ENCODE data around the gene MAGI1. TPM values are rescaled to one million over a fixed set of nuclear protein-coding genes. Genes with fewer than 3 reads are reported as not detected.
A peak's percentile ranks its signal among the peaks of the same experiment; 100 is the strongest.

The MAGI1 gene
- total RNA-seq, 2 experiments from 2014 or later, result 0.21 to 0.24 TPM

- H3K4me3 Mint-ChIP-seq, result no peak overlapping the region
- no peaks in the 10 kb centered on the region for H3K27me3 Mint-ChIP-seq
- CTCF ChIA-PET, result no interaction called here
- DNase-seq, result no peak
- H3K36me3 Mint-ChIP-seq, result no peaks in the 10 kb centered on the region
- intact Hi-C loops (cut with micrococcal nuclease), result no loop called here
- H3K27ac Mint-ChIP-seq, result no peak overlapping the region
- no peaks in the 10 kb centered on the region for H3K4me1 Mint-ChIP-seq (ENCODE audit: low read depth)
- H3K9me3 Mint-ChIP-seq, result no peaks in the 10 kb centered on the region
- POLR2A ChIA-PET, result no interaction called here
Observed at GRCh38 chr3:65767551-65767950, 271.2 kb downstream of the MAGI1 start.

GRCh38 chr3:65762235-65762580, 276.5 kb downstream of the MAGI1 start:
- DNase-seq, result no peak
- H3K4me3 Mint-ChIP-seq, result no peak overlapping the region
- peaks cover 4% of the 10 kb centered on the region for H3K27me3 Mint-ChIP-seq
- ChIA-PET CTCF (no interaction called here), POLR2A (no interaction called here)
- intact Hi-C loops (cut with micrococcal nuclease), result no loop called here
- no peaks in the 10 kb centered on the region for H3K36me3 Mint-ChIP-seq
- H3K4me1 Mint-ChIP-seq (ENCODE audit: low read depth), result no peaks in the 10 kb centered on the region
- no peaks in the 10 kb centered on the region for H3K9me3 Mint-ChIP-seq
- H3K27ac Mint-ChIP-seq, result no peak overlapping the region

GRCh38 chr3:65761446-65762234, 277.1 kb downstream of the MAGI1 start:
- Mint-ChIP-seq H3K9me3 (no peaks in the 10 kb centered on the region), H3K27ac (no peak overlapping the region), H3K4me1 (ENCODE audit: low read depth) (no peaks in the 10 kb centered on the region), H3K4me3 (no peak overlapping the region), H3K27me3 (peaks cover 4% of the 10 kb centered on the region), H3K36me3 (no peaks in the 10 kb centered on the region)
- DNase-seq, result no peak
- CTCF ChIA-PET, result interaction anchor here (1.2 kb wide), 1 partner anchor 11 kb away, joined by 3 read pairs; no protein-coding TSS in a partner anchor
- POLR2A ChIA-PET, result no interaction called here
- intact Hi-C loops (cut with micrococcal nuclease), result no loop called here

GRCh38 chr3:65758876-65759598, 279.7 kb downstream of the MAGI1 start:
- DNase-seq, result no peak
- CTCF ChIA-PET, result no interaction called here
- Mint-ChIP-seq H3K27ac (no peak overlapping the region), H3K4me3 (no peak overlapping the region), H3K36me3 (no peaks in the 10 kb centered on the region), H3K27me3 (peaks cover 4% of the 10 kb centered on the region), H3K9me3 (no peaks in the 10 kb centered on the region), H3K4me1 (ENCODE audit: low read depth) (no peaks in the 10 kb centered on the region)
- intact Hi-C loops (cut with micrococcal nuclease), result no loop called here
- POLR2A ChIA-PET, result no interaction called here

- H3K27ac Mint-ChIP-seq, result no peak overlapping the region
- ChIA-PET CTCF (no interaction called here), POLR2A (no interaction called here)
- H3K4me3 Mint-ChIP-seq, result no peak overlapping the region
- no peaks in the 10 kb centered on the region for H3K9me3 Mint-ChIP-seq
- intact Hi-C loops (cut with micrococcal nuclease), result no loop called here
- H3K27me3 Mint-ChIP-seq, result peaks cover 4% of the 10 kb centered on the region
- H3K36me3 Mint-ChIP-seq, result no peaks in the 10 kb centered on the region
- DNase-seq, result no peak
- no peaks in the 10 kb centered on the region for H3K4me1 Mint-ChIP-seq (ENCODE audit: low read depth)
Observed at GRCh38 chr3:65758438-65758837, 280.3 kb downstream of the MAGI1 start.

GRCh38 chr3:65752636-65753035, 286.1 kb downstream of the MAGI1 start:
- intact Hi-C loops (cut with micrococcal nuclease), result no loop called here
- POLR2A ChIA-PET, result no interaction called here
- Mint-ChIP-seq H3K4me3 (no peak overlapping the region), H3K9me3 (no peaks in the 10 kb centered on the region), H3K27me3 (no peaks in the 10 kb centered on the region), H3K27ac (no peak overlapping the region), H3K36me3 (no peaks in the 10 kb centered on the region), H3K4me1 (ENCODE audit: low read depth) (no peaks in the 10 kb centered on the region)
- no peak for DNase-seq
- CTCF ChIA-PET, result no interaction called here

- Mint-ChIP-seq H3K9me3 (no peaks in the 10 kb centered on the region), H3K4me3 (no peak overlapping the region), H3K27me3 (no peaks in the 10 kb centered on the region), H3K27ac (no peak overlapping the region), H3K4me1 (ENCODE audit: low read depth) (no peaks in the 10 kb centered on the region), H3K36me3 (no peaks in the 10 kb centered on the region)
- CTCF ChIA-PET, result interaction anchor here (0.7 to 1.3 kb wide), 3 partner anchors 10 to 23 kb away, joined by 3 read pairs; no protein-coding TSS in a partner anchor
- POLR2A ChIA-PET, result no interaction called here
- intact Hi-C loops (cut with micrococcal nuclease), result no loop called here
- peak; percentile 11 for DNase-seq
Observed at GRCh38 chr3:65751123-65751700, 287.5 kb downstream of the MAGI1 start.

- no peak for DNase-seq
- H3K27ac Mint-ChIP-seq, result no peak overlapping the region
- CTCF ChIA-PET, result no interaction called here
- no peak overlapping the region for H3K4me3 Mint-ChIP-seq
- no peaks in the 10 kb centered on the region for H3K4me1 Mint-ChIP-seq (ENCODE audit: low read depth)
- H3K27me3 Mint-ChIP-seq, result no peaks in the 10 kb centered on the region
- intact Hi-C loops (cut with micrococcal nuclease), result no loop called here
- H3K9me3 Mint-ChIP-seq, result no peaks in the 10 kb centered on the region
- POLR2A ChIA-PET, result no interaction called here
- H3K36me3 Mint-ChIP-seq, result no peaks in the 10 kb centered on the region
Observed at GRCh38 chr3:65749066-65749465, 289.7 kb downstream of the MAGI1 start.

- Mint-ChIP-seq H3K27ac (no peak overlapping the region), H3K9me3 (no peaks in the 10 kb centered on the region), H3K27me3 (no peaks in the 10 kb centered on the region), H3K4me3 (no peak overlapping the region), H3K4me1 (ENCODE audit: low read depth) (no peaks in the 10 kb centered on the region), H3K36me3 (no peaks in the 10 kb centered on the region)
- ChIA-PET POLR2A (no interaction called here), CTCF (interaction anchor here (0.6 kb wide), 1 partner anchor 17 kb away, joined by 3 read pairs; no protein-coding TSS in a partner anchor)
- intact Hi-C loops (cut with micrococcal nuclease), result no loop called here
- DNase-seq, result no peak
Observed at GRCh38 chr3:65748326-65748725, 290.4 kb downstream of the MAGI1 start.

- intact Hi-C loops (cut with micrococcal nuclease), result no loop called here
- H3K4me1 Mint-ChIP-seq (ENCODE audit: low read depth), result no peaks in the 10 kb centered on the region
- ChIA-PET POLR2A (no interaction called here), CTCF (interaction anchor here (0.6 kb wide), 1 partner anchor 1213 kb away, joined by 3 read pairs; no protein-coding TSS in a partner anchor)
- H3K4me3 Mint-ChIP-seq, result no peak overlapping the region
- DNase-seq, result no peak
- no peaks in the 10 kb centered on the region for H3K36me3 Mint-ChIP-seq
- H3K27me3 Mint-ChIP-seq, result no peaks in the 10 kb centered on the region
- no peaks in the 10 kb centered on the region for H3K9me3 Mint-ChIP-seq
- no peak overlapping the region for H3K27ac Mint-ChIP-seq
Observed at GRCh38 chr3:65746848-65747247, 291.9 kb downstream of the MAGI1 start.

- no peaks in the 10 kb centered on the region for H3K4me1 Mint-ChIP-seq (ENCODE audit: low read depth)
- no peak overlapping the region for H3K4me3 Mint-ChIP-seq
- intact Hi-C loops (cut with micrococcal nuclease), result no loop called here
- no peak for DNase-seq
- no peak overlapping the region for H3K27ac Mint-ChIP-seq
- no peaks in the 10 kb centered on the region for H3K27me3 Mint-ChIP-seq
- CTCF ChIA-PET, result no interaction called here
- H3K9me3 Mint-ChIP-seq, result no peaks in the 10 kb centered on the region
- no peaks in the 10 kb centered on the region for H3K36me3 Mint-ChIP-seq
- POLR2A ChIA-PET, result no interaction called here
Observed at GRCh38 chr3:65745306-65745705, 293.4 kb downstream of the MAGI1 start.

GRCh38 chr3:65742914-65743313, 295.8 kb downstream of the MAGI1 start:
- intact Hi-C loops (cut with micrococcal nuclease), result no loop called here
- no peaks in the 10 kb centered on the region for H3K36me3 Mint-ChIP-seq
- H3K4me3 Mint-ChIP-seq, result no peak overlapping the region
- H3K27me3 Mint-ChIP-seq, result peaks cover 2% of the 10 kb centered on the region
- CTCF ChIA-PET, result no interaction called here
- POLR2A ChIA-PET, result no interaction called here
- H3K9me3 Mint-ChIP-seq, result no peaks in the 10 kb centered on the region
- H3K4me1 Mint-ChIP-seq (ENCODE audit: low read depth), result no peaks in the 10 kb centered on the region
- no peak for DNase-seq
- H3K27ac Mint-ChIP-seq, result no peak overlapping the region

- intact Hi-C loops (cut with micrococcal nuclease), result no loop called here
- Mint-ChIP-seq H3K4me3 (no peak overlapping the region), H3K4me1 (ENCODE audit: low read depth) (no peaks in the 10 kb centered on the region), H3K9me3 (no peaks in the 10 kb centered on the region), H3K36me3 (no peaks in the 10 kb centered on the region), H3K27me3 (peaks cover 2% of the 10 kb centered on the region), H3K27ac (no peak overlapping the region)
- ChIA-PET CTCF (no interaction called here), POLR2A (no interaction called here)
- DNase-seq, result no peak
Observed at GRCh38 chr3:65741540-65741939, 297.2 kb downstream of the MAGI1 start.

Measured in activated CD4-positive, alpha-beta memory T cell treated with anti-CD3 and anti-CD28 coated beads for 36 hours (primary cell).